HG02763 (cell line): ENCODE data around the gene ZNF276.
"Not testable (repeated sequence)": the region's sequence is repeated elsewhere in the genome, so short reads cannot be mapped to it uniquely, and the experiment has no call there.

Experiments
- ATAC-seq: cut with Tn5 transposase; IDR thresholded peaks from one replicate; pipeline ENCODE4 v1.9.1; 2021; ENCODE audit warnings: mild to moderate bottlenecking, moderate library complexity; ENCODE audit not compliant: unreplicated experiment

Gene ZNF276

GRCh38 chr16:89779231-89779908 lies 58.0 kb downstream of the ZNF276 start:
- ATAC-seq, result no peak

GRCh38 chr16:89779909-89780305 lies 58.6 kb downstream of the ZNF276 start:
- no peak for ATAC-seq

GRCh38 chr16:89782489-89782888 lies 61.2 kb downstream of the ZNF276 start:
- no peak for ATAC-seq

DNA sequence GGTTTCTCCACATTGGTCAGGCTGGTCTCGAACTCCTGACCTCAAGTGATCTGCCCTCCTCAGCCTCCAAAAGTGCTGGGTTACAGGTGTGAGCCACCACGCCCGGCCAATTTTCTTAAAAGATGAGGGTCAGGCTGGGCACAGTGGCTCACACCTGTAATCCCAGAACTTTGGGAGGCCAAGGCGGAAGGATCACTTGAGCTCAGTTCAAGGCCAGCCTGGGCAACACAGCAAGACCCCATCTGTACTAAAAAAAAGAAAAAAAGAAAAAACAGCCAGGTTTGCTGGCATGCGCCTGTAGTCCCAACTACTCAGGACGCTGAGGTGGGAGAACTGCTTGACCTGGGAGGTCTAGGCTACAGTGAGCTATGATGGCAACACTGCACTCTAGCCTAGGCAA lies 62.6 kb downstream of the ZNF276 start:
- not testable (repeated sequence) for ATAC-seq

DNA sequence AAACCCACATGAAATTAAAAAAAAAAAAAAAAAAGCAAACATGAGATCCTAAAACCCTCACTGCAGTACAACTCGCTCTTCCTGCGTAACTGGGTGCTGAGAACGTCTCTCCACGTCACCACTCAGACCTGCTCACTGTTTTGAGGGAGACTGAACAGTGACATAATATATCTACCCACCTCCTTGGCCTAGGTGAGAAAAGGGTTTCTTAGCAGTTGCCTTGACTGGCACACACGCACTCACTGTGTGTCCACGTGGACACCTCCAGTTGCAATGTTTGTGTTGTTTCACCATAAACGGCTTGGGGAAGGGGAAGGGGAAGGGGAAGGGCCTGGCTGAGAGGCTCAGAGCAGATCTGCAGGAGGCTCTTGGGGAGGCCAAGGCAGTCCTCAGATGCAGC lies 63.1 kb downstream of the ZNF276 start:
- ATAC-seq, result no peak

DNA sequence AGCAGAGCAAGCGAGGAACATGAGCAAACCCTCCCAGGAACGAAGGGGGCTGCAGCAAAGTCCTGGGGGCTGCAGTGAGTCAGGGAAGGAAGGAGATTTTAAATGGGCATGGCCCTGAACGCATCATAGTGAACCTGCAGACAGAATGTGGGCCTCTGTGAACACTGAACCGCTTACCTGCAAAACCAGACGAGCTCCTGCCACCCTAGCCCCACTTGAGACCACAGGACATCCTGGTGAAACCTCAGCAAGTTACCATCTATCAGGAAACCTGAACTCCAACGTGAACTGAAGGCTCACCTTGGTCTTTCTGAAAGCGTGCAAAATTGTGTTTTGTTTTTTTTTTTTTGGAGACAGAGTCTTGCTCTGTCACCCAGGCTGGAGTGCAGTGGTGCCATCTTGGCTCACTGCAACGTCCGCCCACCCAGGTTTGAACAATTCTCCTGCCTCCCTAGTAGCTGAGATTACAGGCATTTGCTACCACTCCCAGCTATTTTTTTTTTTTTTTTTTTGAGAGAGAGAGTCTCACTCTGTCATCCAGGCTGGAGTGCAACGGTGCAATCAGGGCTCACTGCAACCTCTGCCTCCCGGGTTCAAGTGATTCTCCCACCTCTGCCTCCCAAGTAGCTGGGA lies 64.3 kb downstream of the ZNF276 start:
- ATAC-seq, result no peak

- ATAC-seq, result no peak
Measured at GRCh38 chr16:89786474-89787364, 65.4 kb downstream of the ZNF276 start.

GRCh38 chr16:89787365-89787805 lies 66.0 kb downstream of the ZNF276 start:
- ATAC-seq, result no peak
